ENCODE results near the gene RHOBTB1.

DNA sequence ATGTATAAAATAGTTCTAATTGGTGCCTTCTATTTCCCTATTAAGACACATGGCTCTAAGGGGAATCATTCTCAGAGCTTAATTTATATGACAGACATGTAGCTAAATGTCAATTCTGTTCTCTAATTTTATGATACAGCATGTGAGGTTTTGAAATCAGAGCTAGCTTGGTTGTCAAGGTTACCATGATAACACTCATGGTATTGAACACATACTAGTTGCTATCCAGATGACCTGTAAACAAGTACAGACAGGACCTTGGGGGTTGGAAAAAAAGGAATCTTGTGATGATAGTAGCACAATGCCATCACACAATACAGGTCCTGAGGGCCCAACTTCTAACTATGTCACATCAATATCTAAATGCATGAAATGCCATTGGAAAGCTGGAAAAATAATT, 49.2 kb downstream of the RHOBTB1 start:
- TF ChIP-seq, protein P1, sequence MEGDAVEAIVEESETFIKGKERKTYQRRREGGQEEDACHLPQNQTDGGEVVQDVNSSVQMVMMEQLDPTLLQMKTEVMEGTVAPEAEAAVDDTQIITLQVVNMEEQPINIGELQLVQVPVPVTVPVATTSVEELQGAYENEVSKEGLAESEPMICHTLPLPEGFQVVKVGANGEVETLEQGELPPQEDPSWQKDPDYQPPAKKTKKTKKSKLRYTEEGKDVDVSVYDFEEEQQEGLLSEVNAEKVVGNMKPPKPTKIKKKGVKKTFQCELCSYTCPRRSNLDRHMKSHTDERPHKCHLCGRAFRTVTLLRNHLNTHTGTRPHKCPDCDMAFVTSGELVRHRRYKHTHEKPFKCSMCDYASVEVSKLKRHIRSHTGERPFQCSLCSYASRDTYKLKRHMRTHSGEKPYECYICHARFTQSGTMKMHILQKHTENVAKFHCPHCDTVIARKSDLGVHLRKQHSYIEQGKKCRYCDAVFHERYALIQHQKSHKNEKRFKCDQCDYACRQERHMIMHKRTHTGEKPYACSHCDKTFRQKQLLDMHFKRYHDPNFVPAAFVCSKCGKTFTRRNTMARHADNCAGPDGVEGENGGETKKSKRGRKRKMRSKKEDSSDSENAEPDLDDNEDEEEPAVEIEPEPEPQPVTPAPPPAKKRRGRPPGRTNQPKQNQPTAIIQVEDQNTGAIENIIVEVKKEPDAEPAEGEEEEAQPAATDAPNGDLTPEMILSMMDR (IDR thresholded peaks at IDR 0.05), result no peak
- no peak for TF ChIP-seq EZH2 (IDR thresholded peaks at IDR 0.05)
- TF ChIP-seq EZH2phosphoT487 (IDR thresholded peaks at IDR 0.05), result no peak
